Ectodermal cell (in vitro differentiated cells): ENCODE results near the gene CEP131.

ENCODE experiments used
- H3K27ac ChIP-seq: 2 replicates; pipeline ENCODE4 v1.7.0; 2013; ENCODE audit warnings: mild to moderate bottlenecking, low read depth, low read length; ENCODE audit not compliant: insufficient read depth, poor library complexity, severe bottlenecking
- H3K27me3 ChIP-seq: 2 replicates; pipeline ENCODE4 v1.7.0; 2013; ENCODE audit warnings: mild to moderate bottlenecking, low read length; ENCODE audit not compliant: insufficient read depth, control insufficient read depth, poor library complexity, severe bottlenecking
- H3K36me3 ChIP-seq: one replicate; pipeline ENCODE4 v1.7.0; 2013; ENCODE audit warnings: low read length; ENCODE audit not compliant: control insufficient read depth, insufficient read depth
- H3K4me1 ChIP-seq: one replicate; pipeline ENCODE4 v1.7.0; 2013; ENCODE audit warnings: low read length; ENCODE audit not compliant: control insufficient read depth, insufficient read depth
- H3K4me3 ChIP-seq: 2 replicates; pipeline ENCODE4 v1.7.0; 2013; ENCODE audit warnings: low read depth, low read length, control low read depth; ENCODE audit not compliant: insufficient read depth
- H3K9me3 ChIP-seq: 2 replicates; pipeline ENCODE4 v1.7.0; 2013; ENCODE audit warnings: mild to moderate bottlenecking, low read length, moderate library complexity; ENCODE audit not compliant: control insufficient read depth
- WGBS, 2 experiments: methylation state at CpG; one replicate each; pipeline ENCODE4 v1.1.7; 2013; ENCODE audit warnings: missing lambda C conversion rate in 2 of 2; 5-methylcytosine and 5-hydroxymethylcytosine counted together

CEP131 gene

DNA sequence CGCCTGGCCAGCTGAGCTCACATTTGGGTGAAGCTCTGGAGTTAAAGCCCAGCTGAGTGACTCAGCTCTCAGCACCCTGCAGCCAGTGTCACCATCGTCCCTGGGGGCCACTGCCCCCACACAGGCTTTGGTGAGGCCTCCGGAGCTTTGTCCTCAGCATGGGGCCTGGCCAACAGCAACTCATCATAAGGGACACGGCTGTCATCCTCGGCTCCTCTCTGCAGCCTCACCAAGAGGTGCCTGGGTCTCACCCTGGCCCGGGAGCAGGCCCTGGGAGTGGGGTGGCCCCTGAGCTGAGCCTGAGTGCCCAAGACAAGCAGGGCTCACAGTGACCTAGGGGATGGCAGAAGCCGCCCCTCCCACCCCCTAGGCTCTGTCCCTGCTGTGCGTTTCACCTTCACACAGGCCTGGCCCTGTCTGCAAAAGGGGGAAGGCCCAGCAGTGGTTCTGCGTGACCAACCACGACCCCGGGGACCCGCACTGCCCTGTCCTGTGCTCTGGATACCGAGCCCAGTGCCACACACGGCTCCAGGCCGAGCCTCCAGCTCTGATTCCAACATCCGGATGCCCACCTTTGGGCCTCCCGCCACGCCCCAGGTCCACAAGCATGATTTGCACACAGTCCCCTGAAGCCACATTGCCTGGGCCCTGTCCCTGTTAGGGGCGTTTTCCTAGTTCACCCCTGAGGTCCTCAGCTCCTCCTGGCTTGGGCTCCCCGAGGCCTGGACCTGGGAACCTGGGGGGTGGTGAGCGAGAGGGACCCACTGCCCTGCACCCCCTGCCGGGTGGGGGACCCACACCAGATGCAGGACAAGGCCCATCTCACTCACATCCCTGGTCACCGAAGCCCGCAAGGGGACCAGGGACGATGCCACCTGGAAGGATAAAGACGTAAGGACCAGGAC is 34.9 kb downstream of the CEP131 start:
- H3K27ac ChIP-seq, result no peak overlapping the region
- 93% methylated on average over 26 of the region's 26 CpGs for WGBS, 2 experiments
- H3K4me3 ChIP-seq, result no peak overlapping the region
- H3K36me3 ChIP-seq, result peaks cover 3% of the 10 kb centered on the region
- no peaks in the 10 kb centered on the region for H3K27me3 ChIP-seq
- peaks cover 10% of the 10 kb centered on the region for H3K4me1 ChIP-seq
- no peaks in the 10 kb centered on the region for H3K9me3 ChIP-seq

DNA sequence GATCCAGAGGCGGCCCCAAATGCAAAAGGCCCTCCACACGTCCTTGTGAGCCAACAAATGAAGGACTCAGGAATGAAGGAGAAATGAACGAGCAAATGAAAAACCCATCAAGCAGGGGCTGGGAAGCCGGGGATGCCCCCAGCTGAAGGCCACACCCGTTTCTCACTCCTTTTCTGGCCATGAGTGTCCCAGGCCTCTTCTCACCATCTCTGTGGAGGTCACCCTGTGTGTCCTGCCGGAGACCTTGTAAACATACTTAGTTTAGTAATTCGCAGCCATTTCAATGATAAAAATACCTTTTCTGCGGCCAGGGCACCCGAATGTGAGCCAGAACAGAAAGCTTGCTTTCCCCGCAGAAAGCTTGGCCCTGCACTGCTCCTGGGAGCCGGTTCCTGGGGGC is 35.6 kb downstream of the CEP131 start:
- H3K27ac ChIP-seq, result no peak overlapping the region
- no peaks in the 10 kb centered on the region for H3K27me3 ChIP-seq
- peaks cover 3% of the 10 kb centered on the region for H3K36me3 ChIP-seq
- H3K4me1 ChIP-seq, result peaks cover 10% of the 10 kb centered on the region
- H3K4me3 ChIP-seq, result no peak overlapping the region
- 94 to 95% methylated on average over 11 of the region's 11 CpGs for WGBS, 2 experiments
- H3K9me3 ChIP-seq, result no peaks in the 10 kb centered on the region

DNA sequence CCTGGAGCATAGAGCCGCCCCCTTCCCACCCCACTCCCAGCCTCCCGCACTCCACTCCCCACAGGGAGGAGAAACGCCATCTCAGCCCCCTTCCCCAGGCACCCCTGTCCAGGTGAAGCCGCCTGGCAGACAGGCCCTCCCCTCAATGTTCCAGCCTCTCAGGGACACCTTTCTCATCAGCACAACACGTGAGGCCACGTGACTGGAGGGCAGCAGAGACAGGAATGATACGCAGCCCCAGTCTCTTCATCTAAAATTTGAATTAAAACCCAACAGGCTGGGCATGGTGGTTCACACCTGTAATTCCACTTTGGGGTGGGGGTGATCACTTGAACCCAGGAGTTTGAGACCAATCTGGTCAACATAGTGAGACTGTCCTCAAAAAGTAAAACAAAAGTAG is 36.6 kb downstream of the CEP131 start:
- Histone ChIP-seq H3K27ac (no peak overlapping the region), H3K36me3 (peaks cover 3% of the 10 kb centered on the region), H3K4me3 (no peak overlapping the region), H3K4me1 (peaks cover 10% of the 10 kb centered on the region), H3K27me3 (no peaks in the 10 kb centered on the region), H3K9me3 (no peaks in the 10 kb centered on the region)
- WGBS, 2 experiments, result 82 to 91% methylated on average over 7 of the region's 7 CpGs

DNA sequence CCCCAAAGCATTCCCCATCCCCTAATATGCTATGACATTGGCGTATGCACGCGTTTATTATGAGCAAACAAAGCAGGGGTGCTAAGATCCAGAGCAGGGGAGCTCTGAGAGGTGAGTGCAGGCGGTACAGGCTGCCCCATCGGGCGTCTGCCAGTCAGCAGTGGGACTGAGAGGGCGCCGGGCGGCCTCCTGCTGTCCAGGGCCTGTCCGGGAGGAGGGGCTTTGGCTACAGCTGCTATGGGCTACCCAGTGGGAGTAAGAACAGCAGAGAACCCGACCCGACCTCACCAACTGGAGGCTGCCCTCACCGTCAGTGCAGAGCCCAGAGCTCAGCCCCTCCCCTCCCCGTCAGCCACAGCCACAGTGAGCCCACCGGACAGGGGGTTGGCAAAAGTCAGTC is 38.2 kb downstream of the CEP131 start:
- Histone ChIP-seq H3K4me3 (no peak overlapping the region), H3K9me3 (no peaks in the 10 kb centered on the region), H3K4me1 (peaks cover 10% of the 10 kb centered on the region), H3K27ac (no peak overlapping the region), H3K27me3 (no peaks in the 10 kb centered on the region), H3K36me3 (no peaks in the 10 kb centered on the region)
- 40 to 42% methylated on average over 15 of the region's 15 CpGs for WGBS, 2 experiments

DNA sequence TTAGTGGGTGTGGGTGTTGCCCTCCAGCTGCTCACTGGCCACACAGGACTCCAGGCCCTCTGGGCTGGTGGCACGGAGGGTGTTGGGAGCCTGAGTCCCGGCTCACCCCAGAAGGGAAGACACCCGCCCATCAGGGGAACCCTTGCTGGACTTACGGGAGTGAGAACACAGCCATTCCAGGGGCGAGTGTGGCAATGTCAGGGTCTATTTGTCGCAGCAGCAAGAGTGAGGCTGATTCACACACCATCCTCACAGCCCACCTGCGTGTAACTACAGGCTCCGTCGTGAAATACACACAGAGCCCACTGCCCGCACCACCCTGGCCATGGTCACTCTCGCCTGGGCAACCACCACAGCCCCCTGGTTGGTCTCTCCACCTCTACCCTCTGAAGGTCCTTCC is 39.0 kb downstream of the CEP131 start:
- Histone ChIP-seq H3K9me3 (no peaks in the 10 kb centered on the region), H3K4me3 (no peak overlapping the region), H3K27me3 (no peaks in the 10 kb centered on the region), H3K4me1 (peaks cover 10% of the 10 kb centered on the region), H3K36me3 (no peaks in the 10 kb centered on the region), H3K27ac (no peak overlapping the region)
- WGBS, 2 experiments, result 93 to 94% methylated on average over 11 of the region's 11 CpGs

DNA sequence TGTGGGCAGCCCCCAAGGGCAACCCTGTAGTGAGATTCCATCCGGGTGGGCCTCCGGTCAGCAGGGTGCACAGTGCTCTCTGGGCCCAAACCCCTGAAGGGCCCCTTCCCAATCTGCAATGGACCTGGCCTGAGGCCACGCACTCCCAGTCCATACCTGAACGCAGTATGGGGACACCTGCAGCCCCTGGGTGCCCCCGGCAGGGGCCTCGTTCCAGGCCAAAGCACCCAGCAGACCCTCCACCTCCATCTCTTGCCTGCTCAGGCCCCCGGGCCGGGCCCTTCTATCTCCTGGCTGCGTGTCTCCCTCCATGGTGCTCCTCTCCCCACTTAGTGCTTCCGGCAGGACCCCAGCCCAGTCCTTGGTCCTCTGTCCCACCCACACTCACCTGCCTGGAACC is 39.4 kb downstream of the CEP131 start:
- Histone ChIP-seq H3K36me3 (no peaks in the 10 kb centered on the region), H3K27ac (no peak overlapping the region), H3K27me3 (no peaks in the 10 kb centered on the region), H3K4me3 (no peak overlapping the region), H3K4me1 (peaks cover 10% of the 10 kb centered on the region), H3K9me3 (no peaks in the 10 kb centered on the region)
- 94 to 95% methylated on average over 10 of the region's 10 CpGs for whole genome bisulfite sequencing, 2 experiments

DNA sequence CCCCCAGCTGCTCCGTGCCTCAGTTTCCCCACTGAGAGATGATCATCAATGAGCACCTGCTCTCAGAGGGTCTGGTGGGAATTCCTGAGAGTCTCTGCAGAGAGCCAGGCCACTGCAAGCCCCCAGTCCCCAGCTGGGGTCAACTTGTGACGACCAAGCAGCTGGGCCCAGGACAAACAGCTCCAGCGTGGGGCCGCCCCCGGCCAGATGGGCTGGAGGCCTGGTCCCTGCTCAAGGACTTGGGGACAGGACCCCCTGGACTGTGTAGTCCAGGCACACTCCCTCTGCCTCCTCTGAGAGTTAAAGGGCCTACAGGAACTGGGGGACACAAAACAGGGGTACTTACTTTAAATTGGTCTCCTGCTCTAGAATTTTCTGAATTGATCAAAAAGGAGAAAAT is 40.2 kb downstream of the CEP131 start:
- H3K4me3 ChIP-seq, result no peak overlapping the region
- no peaks in the 10 kb centered on the region for H3K36me3 ChIP-seq
- WGBS, 2 experiments, result 89 to 91% methylated on average over 5 of the region's 5 CpGs
- H3K4me1 ChIP-seq, result peaks cover 10% of the 10 kb centered on the region
- no peak overlapping the region for H3K27ac ChIP-seq
- no peaks in the 10 kb centered on the region for H3K27me3 ChIP-seq
- no peaks in the 10 kb centered on the region for H3K9me3 ChIP-seq

DNA sequence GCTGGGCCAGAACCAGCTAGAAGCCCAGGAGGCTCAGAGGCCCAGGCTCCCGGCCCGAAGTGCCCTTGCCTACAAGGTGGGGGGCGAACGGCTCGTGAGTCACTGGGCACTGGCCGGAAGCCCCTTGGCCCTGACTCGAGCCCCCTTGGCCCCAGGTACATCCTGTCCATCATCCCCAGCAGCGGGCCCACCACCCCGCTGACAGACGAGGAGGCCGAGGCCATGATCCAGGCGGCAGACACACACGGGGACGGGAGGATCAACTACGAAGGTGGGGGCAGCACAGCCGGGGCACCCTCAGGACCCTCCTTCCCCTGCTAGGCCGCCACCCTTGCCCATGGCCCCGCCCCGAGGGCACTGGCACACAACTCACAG is 41.0 kb downstream of the CEP131 start:
- Histone ChIP-seq H3K4me3 (no peak overlapping the region), H3K9me3 (no peaks in the 10 kb centered on the region), H3K4me1 (peaks cover 10% of the 10 kb centered on the region), H3K27ac (no peak overlapping the region), H3K27me3 (no peaks in the 10 kb centered on the region), H3K36me3 (no peaks in the 10 kb centered on the region)
- WGBS, 2 experiments, result 94 to 95% methylated on average over 19 of the region's 19 CpGs

DNA sequence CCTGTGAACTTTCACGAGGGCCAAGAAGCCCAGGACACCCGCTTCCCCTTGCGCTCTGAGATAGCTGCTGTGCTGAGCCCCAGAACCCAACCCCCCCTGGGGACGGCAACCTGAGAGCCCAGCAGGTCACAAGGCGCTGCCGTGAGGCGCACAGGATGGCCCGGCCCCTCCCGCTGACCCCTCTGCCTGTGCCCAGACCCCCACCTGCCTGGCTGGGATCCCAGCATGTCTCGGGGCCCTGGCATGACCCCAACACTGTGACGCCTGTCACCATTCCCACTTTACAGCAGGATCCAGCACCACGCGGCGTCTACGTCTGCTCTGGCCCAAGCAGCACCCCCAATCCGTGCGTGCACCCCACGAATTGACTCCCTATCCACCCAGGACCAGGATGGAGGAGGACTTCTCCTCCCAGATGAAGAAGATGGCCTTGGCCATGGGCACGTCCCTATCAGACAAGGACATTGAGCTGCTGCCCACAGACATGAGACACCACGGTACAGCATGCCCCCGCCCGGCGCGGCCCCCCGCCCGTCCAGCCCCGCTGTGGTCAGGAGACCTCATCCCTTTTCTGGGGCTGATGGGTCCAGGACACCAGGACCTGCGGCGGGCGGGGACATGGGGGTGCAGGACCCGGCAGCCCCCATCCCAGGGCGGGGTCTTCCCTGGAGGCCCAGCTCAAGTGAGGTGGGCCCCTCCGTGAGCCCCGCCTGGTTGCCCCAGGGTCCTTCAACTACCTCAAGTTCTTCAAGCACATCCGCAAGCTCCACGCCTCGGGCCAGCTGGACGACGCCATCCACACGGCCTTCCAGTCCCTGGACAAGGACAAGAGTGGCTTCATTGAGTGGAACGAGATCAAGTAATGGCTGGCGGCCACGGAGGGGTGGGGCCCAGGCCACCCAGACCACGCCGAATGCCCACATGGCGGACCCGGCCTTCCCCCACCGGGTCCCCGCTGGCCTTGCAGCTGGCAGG is 41.6 kb downstream of the CEP131 start:
- Histone ChIP-seq H3K9me3 (no peaks in the 10 kb centered on the region), H3K27me3 (no peaks in the 10 kb centered on the region), H3K4me1 (peaks cover 10% of the 10 kb centered on the region), H3K4me3 (no peak overlapping the region), H3K36me3 (no peaks in the 10 kb centered on the region), H3K27ac (no peak overlapping the region)
- WGBS, 2 experiments, result 96 to 97% methylated on average over 49 of the region's 49 CpGs

DNA sequence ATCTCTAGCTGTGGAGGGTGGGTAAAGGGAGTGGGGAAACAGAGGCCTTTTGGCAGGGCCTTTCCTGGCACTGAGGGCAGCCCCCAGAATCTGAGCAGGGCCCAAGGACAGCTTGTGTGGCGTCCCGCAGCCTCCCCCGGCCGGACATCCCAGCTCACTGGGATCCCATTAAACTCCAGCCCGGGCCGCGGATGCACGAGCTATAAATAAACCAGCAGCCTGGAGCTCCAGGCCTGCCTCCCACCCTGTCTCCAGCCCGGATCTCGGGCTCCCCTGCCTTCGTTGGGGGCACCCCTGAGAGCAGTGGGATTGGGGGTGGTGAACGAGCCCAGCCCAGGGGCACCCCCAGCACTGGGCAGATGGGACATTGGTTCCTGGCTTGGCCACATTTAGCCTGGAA is 42.9 kb downstream of the CEP131 start:
- Histone ChIP-seq H3K27ac (no peak overlapping the region), H3K4me1 (peaks cover 4% of the 10 kb centered on the region), H3K27me3 (no peaks in the 10 kb centered on the region), H3K9me3 (no peaks in the 10 kb centered on the region), H3K4me3 (no peak overlapping the region), H3K36me3 (no peaks in the 10 kb centered on the region)
- 92 to 94% methylated on average over 12 of the region's 12 CpGs for WGBS, 2 experiments
